ENCODE results near the gene MACROD2.

Gene MACROD2

GRCh38 chr20:14619411-14619810 lies 624.1 kb downstream of the MACROD2 start:
- TF ChIP-seq CTCF (IDR thresholded peaks at IDR 0.05): no peak
- H3K36me3 ChIP-seq: no peaks in the 10 kb centered on the region

DNA sequence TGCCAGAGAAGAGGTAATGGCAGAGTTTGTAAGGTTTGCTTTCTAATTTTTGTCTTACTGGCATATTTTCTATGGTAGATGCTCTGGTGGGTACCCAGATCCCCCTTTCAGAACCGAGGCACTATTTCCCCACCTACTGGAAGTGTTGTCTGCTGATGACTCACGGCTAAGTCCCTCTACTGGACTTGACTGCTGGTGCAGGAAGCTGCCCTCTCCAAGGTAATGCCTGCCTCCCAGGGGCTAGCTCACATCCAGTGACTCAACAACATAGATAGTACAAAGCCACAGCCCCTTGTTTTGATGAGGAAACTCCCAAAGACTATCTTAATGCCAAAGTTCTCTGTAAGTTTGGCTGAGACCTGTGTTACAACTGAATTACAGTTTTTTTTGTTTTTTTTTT lies 627.5 kb downstream of the MACROD2 start:
- no peaks in the 10 kb centered on the region for H3K4me1 ChIP-seq (ENCODE audit: control insufficient read depth in 1 of 2, insufficient read depth in 1 of 2, low read depth in 1 of 2, low read length in 1 of 2)
- no peaks in the 10 kb centered on the region for H3K9me3 ChIP-seq
- no peak overlapping the region for H3K4me3 ChIP-seq (ENCODE audit: low read depth in 1 of 2, low read length in 1 of 2)
- H3K27me3 ChIP-seq: no peaks in the 10 kb centered on the region
- TF ChIP-seq CTCF (IDR thresholded peaks at IDR 0.05): no peak
- no peak overlapping the region for H3K27ac ChIP-seq
- no peaks in the 10 kb centered on the region for H3K36me3 ChIP-seq

More at GRCh38 chr20:14619411-14619810, 624.1 kb downstream of the MACROD2 start:
- Histone ChIP-seq H3K27ac (no peak overlapping the region), H3K4me3 (ENCODE audit: low read depth in 1 of 2, low read length in 1 of 2) (no peak overlapping the region), H3K27me3 (no peaks in the 10 kb centered on the region), H3K9me3 (no peaks in the 10 kb centered on the region), H3K4me1 (ENCODE audit: control insufficient read depth in 1 of 2, insufficient read depth in 1 of 2, low read depth in 1 of 2, low read length in 1 of 2) (no peaks in the 10 kb centered on the region)

- Histone ChIP-seq H3K4me3 (ENCODE audit: low read depth in 1 of 2, low read length in 1 of 2) (no peak overlapping the region), H3K27me3 (no peaks in the 10 kb centered on the region), H3K9me3 (no peaks in the 10 kb centered on the region), H3K4me1 (ENCODE audit: control insufficient read depth in 1 of 2, insufficient read depth in 1 of 2, low read depth in 1 of 2, low read length in 1 of 2) (no peaks in the 10 kb centered on the region), H3K36me3 (no peaks in the 10 kb centered on the region), H3K27ac (no peak overlapping the region)
- no peak for TF ChIP-seq CTCF (IDR thresholded peaks at IDR 0.05)
Observed at GRCh38 chr20:14631011-14631410, 635.7 kb downstream of the MACROD2 start.

- H3K4me3 ChIP-seq (ENCODE audit: low read depth in 1 of 2, low read length in 1 of 2): no peak overlapping the region
- no peak for TF ChIP-seq CTCF (IDR thresholded peaks at IDR 0.05)
- H3K4me1 ChIP-seq (ENCODE audit: control insufficient read depth in 1 of 2, insufficient read depth in 1 of 2, low read depth in 1 of 2, low read length in 1 of 2): no peaks in the 10 kb centered on the region
- no peaks in the 10 kb centered on the region for H3K27me3 ChIP-seq
- no peak overlapping the region for H3K27ac ChIP-seq
- H3K36me3 ChIP-seq: no peaks in the 10 kb centered on the region
- no peaks in the 10 kb centered on the region for H3K9me3 ChIP-seq
Observed at GRCh38 chr20:14632906-14633305, 637.6 kb downstream of the MACROD2 start.

GRCh38 chr20:14633507-14633906 lies 638.2 kb downstream of the MACROD2 start:
- Histone ChIP-seq H3K27me3 (no peaks in the 10 kb centered on the region), H3K36me3 (no peaks in the 10 kb centered on the region), H3K9me3 (no peaks in the 10 kb centered on the region), H3K4me1 (ENCODE audit: control insufficient read depth in 1 of 2, insufficient read depth in 1 of 2, low read depth in 1 of 2, low read length in 1 of 2) (no peaks in the 10 kb centered on the region), H3K27ac (no peak overlapping the region), H3K4me3 (ENCODE audit: low read depth in 1 of 2, low read length in 1 of 2) (no peak overlapping the region)
- TF ChIP-seq CTCF (IDR thresholded peaks at IDR 0.05): no peak

DNA sequence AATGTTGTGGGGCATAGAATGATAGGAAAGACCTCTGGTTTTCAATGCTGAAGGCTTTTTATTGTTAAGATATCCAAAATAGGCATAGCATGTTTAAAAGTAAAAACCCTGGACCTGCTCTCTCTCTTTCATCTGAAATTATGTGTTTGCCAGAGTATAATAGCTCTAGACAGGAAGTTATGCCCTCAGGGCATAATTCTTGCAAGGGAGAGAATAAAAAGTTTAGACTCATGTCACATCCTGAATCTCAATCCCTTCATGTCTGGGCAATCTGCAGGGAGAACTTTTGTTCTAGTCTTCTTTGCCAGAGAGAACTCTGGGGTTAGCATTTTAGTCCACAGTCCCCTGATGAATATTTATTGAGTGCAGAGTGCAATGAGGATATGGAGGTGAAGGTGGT lies 639.3 kb downstream of the MACROD2 start:
- Histone ChIP-seq H3K27ac (no peak overlapping the region), H3K36me3 (no peaks in the 10 kb centered on the region), H3K4me1 (ENCODE audit: control insufficient read depth in 1 of 2, insufficient read depth in 1 of 2, low read depth in 1 of 2, low read length in 1 of 2) (no peaks in the 10 kb centered on the region), H3K4me3 (ENCODE audit: low read depth in 1 of 2, low read length in 1 of 2) (no peak overlapping the region), H3K27me3 (no peaks in the 10 kb centered on the region), H3K9me3 (no peaks in the 10 kb centered on the region)
- no peak for TF ChIP-seq CTCF (IDR thresholded peaks at IDR 0.05)
